Measurements from ENCODE around the gene CYP27B1. TPM values are rescaled to one million over a fixed set of nuclear protein-coding genes. Genes with fewer than 3 reads are reported as not detected.

The CYP27B1 gene
- total and polyA plus RNA-seq, 2 donors (not counting 3 experiments of a cell fraction or from before 2014, with no cell fraction given), result 0.62 to 2.7 TPM

DNA sequence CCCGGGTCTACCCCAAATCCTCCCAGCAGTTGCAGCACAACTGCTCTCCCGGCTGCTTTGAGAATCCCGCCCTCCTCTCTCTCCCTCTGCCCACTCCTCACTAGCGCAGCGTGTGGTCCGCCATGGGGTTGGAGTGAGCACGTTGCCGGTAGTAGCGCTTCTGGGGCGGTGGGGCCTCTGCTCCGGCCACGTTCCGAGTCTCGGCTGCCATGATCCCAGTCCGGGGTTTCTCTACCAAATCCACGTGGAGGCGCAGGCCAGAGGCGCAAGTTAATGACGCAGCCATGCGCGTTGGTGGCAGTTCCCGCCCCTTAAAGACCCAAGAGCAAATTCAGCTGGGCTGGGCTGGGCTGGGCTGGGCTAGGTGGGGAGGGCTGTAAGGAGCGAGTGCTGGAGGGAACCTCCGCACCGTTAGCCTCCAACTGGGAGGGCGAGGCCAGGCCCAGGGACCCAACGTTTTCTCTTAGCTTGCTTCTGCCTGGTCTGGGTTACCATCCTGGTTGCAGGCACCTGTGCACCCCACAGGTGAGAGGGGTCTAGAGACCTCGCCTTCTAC, 5.1 kb upstream of the CYP27B1 start, which contains the start of gene METTL1:
Gene METTL1, minus strand, starts transcription at position 233 of the 556 bp plus-strand sequence. Its CDS starts 22 bp downstream, at position 211.
- FAIRE-seq (peak; percentile 96), DNase-seq (ENCODE audit: low read depth, low spot score) (peak; percentile 98)
- no TSS peak for BruUV-seq (replicated peaks)
- H3K27me3 ChIP-seq (ENCODE audit: control insufficient read depth in 2 of 2, insufficient read depth in 2 of 2, low read length in 2 of 2), result peaks cover under 1 to 4% of the 10 kb centered on the region in 2 experiments
- H3K9me3 ChIP-seq (replicated peaks; ENCODE audit: control insufficient read depth, insufficient read depth, low read length), result no peaks in the 10 kb centered on the region
- H3K27ac ChIP-seq (ENCODE audit: insufficient read depth, low read depth, low read length), result peak within 1 kb of the TSS; percentile 79
- peak within 1 kb of the TSS; percentile 90 for H3K4me2 ChIP-seq (ENCODE audit: insufficient read depth, low read length)
- H3K4me1 ChIP-seq (ENCODE audit: control insufficient read depth, extremely low read depth, insufficient read depth, low read length), result peaks cover 13% of the 10 kb centered on the region
- peaks cover 2% of the 10 kb centered on the region for H3K79me2 ChIP-seq (ENCODE audit: control insufficient read depth, insufficient read depth, low read length)
- CTCF ChIA-PET, result interaction anchor here (0.7 to 1.4 kb wide), 7 partner anchors 10 to 122 kb away, joined by 3 to 17 read pairs (median 3); partner anchors contain the start of genes MARCHF9 and TSFM
- peaks cover 0 to 2% of the 10 kb centered on the region in 2 experiments for H3K36me3 ChIP-seq (ENCODE audit: control insufficient read depth in 2 of 2, extremely low read depth in 1 of 2, insufficient read depth in 2 of 2, low read length in 2 of 2)
- H3K9me1 ChIP-seq (replicated peaks; ENCODE audit: control insufficient read depth, extremely low read depth, insufficient read depth, low read length), result no peaks in the 10 kb centered on the region
- no peaks in the 10 kb centered on the region for H4K20me1 ChIP-seq (replicated peaks; ENCODE audit: control insufficient read depth, extremely low read depth, insufficient read depth, low read length)
- TF ChIP-seq FOS (IDR thresholded peaks at IDR 0.05; ENCODE audit: borderline replicate concordance, insufficient read depth, low read length) (no peak), MYC (IDR thresholded peaks at IDR 0.05; ENCODE audit: low read depth, low read length) (peak; percentile 99), POLR2A (IDR thresholded peaks at IDR 0.05; ENCODE audit: low read depth, low read length) (peak; percentile 75), EZH2 (IDR thresholded peaks at IDR 0.05; ENCODE audit: borderline replicate concordance, low read depth, low read length, severe bottlenecking) (no peak), GATA2 (IDR thresholded peaks at IDR 0.05; ENCODE audit: insufficient read depth, insufficient read length, low read depth, low read length) (no peak), POLR2AphosphoS5 (IDR thresholded peaks at IDR 0.05; ENCODE audit: insufficient read depth, low read depth, low read length) (peak; percentile 87), JUN (IDR thresholded peaks at IDR 0.05; ENCODE audit: borderline replicate concordance, insufficient read depth, insufficient read length, low read depth) (no peak)
- TF ChIP-seq, protein P1, sequence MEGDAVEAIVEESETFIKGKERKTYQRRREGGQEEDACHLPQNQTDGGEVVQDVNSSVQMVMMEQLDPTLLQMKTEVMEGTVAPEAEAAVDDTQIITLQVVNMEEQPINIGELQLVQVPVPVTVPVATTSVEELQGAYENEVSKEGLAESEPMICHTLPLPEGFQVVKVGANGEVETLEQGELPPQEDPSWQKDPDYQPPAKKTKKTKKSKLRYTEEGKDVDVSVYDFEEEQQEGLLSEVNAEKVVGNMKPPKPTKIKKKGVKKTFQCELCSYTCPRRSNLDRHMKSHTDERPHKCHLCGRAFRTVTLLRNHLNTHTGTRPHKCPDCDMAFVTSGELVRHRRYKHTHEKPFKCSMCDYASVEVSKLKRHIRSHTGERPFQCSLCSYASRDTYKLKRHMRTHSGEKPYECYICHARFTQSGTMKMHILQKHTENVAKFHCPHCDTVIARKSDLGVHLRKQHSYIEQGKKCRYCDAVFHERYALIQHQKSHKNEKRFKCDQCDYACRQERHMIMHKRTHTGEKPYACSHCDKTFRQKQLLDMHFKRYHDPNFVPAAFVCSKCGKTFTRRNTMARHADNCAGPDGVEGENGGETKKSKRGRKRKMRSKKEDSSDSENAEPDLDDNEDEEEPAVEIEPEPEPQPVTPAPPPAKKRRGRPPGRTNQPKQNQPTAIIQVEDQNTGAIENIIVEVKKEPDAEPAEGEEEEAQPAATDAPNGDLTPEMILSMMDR (IDR thresholded peaks at IDR 0.05; ENCODE audit: extremely low read depth in 1 of 2, insufficient read depth in 1 of 2, low read depth in 1 of 2, low read length in 2 of 2), result no peak
- TF ChIP-seq, protein P2, sequence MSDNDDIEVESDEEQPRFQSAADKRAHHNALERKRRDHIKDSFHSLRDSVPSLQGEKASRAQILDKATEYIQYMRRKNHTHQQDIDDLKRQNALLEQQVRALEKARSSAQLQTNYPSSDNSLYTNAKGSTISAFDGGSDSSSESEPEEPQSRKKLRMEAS (IDR thresholded peaks at IDR 0.05; ENCODE audit: insufficient read depth, insufficient read length), result peak; percentile 99
- peak within 1 kb of the TSS; percentile 78 for H3K9ac ChIP-seq (replicated peaks; ENCODE audit: extremely low read depth, insufficient read depth, low read length)
- POLR2A ChIA-PET, result interaction anchor here (0.6 to 1.3 kb wide), 4 partner anchors 9 to 1295 kb away, joined by 3 to 11 read pairs (median 4); partner anchors contain the start of genes TSFM and TSPAN31
- peak within 1 kb of the TSS; percentile 89 for H2AFZ ChIP-seq (ENCODE audit: low read depth, low read length)
- intact Hi-C loops (cut with micrococcal nuclease), result loop anchor here (1.0 kb wide), 4 partner anchors 10 to 74 kb away; partner anchors contain the start of genes CDK4, CTDSP2 and TSFM
- peak within 1 kb of the TSS; percentile 69 to 79 (median 76) for H3K4me3 ChIP-seq (replicated peaks in 1 of 3; ENCODE audit: insufficient read depth in 1 of 3, low read depth in 1 of 3, low read length in 3 of 3)
- dilution Hi-C loops (cut with MboI; ENCODE audit: extremely low pct_ligation_motif_present, low sequenced_read_pairs), result no loop called here

Data from endothelial cell of umbilical vein (primary cell).